Lung (tissue), 12 donors: ENCODE data around the gene DIRAS3. TPM values are rescaled to one million over a fixed set of nuclear protein-coding genes. Genes with fewer than 3 reads are reported as not detected.

Experiments
- ATAC-seq: fragments of 200-7000 bp; cut with Tn5 transposase; one replicate; pipeline ENCODE4 v1.9.1; 2020; ENCODE audit warnings: moderate number of reproducible peaks; ENCODE audit not compliant: insufficient read depth, low FRiP score
- DNase-seq, 3 donors: peaks; one replicate each; pipeline ENCODE4 v3.0.0-alpha.2; 2013 to 2017
- H3K27ac ChIP-seq, 2 donors: one replicate each; pipeline ENCODE4 v1.5.1; 2013; ENCODE audit warnings: mild to moderate bottlenecking in 2 of 2, moderate library complexity in 2 of 2, control low read depth in 1 of 2, inconsistent platforms in 1 of 2, low read depth in 1 of 2, low read length in 1 of 2
- H3K27me3 ChIP-seq, 3 donors: one replicate each; pipeline ENCODE4 v1.5.1; 2013; ENCODE audit warnings: low read length in 2 of 3; ENCODE audit not compliant: control insufficient read depth in 3 of 3, insufficient read depth in 3 of 3
- H3K36me3 ChIP-seq, 4 donors: one replicate each; pipeline ENCODE4 v1.5.1; 2013; ENCODE audit warnings: low read length in 4 of 4, mild to moderate bottlenecking in 1 of 4, moderate library complexity in 1 of 4; ENCODE audit not compliant: control insufficient read depth in 4 of 4, insufficient read depth in 4 of 4
- H3K4me1 ChIP-seq, 5 donors: one replicate each; pipeline ENCODE4 v1.5.1; 2013; ENCODE audit warnings: low read length in 5 of 5, mild to moderate bottlenecking in 2 of 5, moderate library complexity in 1 of 5; ENCODE audit not compliant: control insufficient read depth in 5 of 5, insufficient read depth in 5 of 5
- H3K4me3 ChIP-seq: one replicate; pipeline ENCODE4 v1.5.1; 2013; ENCODE audit warnings: mild to moderate bottlenecking, control low read depth, moderate library complexity
- H3K9ac ChIP-seq, 2 donors: one replicate each; pipeline ENCODE4 v1.5.1; 2013; ENCODE audit warnings: low read length in 2 of 2, control low read depth in 1 of 2; ENCODE audit not compliant: insufficient read depth in 1 of 2
- H3K9me3 ChIP-seq, 4 donors: one replicate each; pipeline ENCODE4 v1.5.1; 2013; ENCODE audit warnings: low read length in 3 of 4, mild to moderate bottlenecking in 1 of 4, moderate library complexity in 1 of 4; ENCODE audit not compliant: control insufficient read depth in 4 of 4, insufficient read depth in 3 of 4
- WGBS, 2 donors: extraction: QIAGEN DNeasy Blood & Tissue Kit; methylation state at CpG; one replicate each; pipeline ENCODE4 v1.1.7; 2013; 5-methylcytosine and 5-hydroxymethylcytosine counted together
- polyA plus RNA-seq, 2 donors: library from polyadenylated mRNA; stranded (reverse); fragments of 200-250 nt; gene quantifications; one replicate each; pipeline ENCODE4 v1.2.1, GENCODE V29; 2013
- total RNA-seq, 2 donors: library from RNA; depleted of rRNA in 1 of 2; stranded (reverse); fragments of >200 nt in 1 of 2; gene quantifications; one replicate each; pipeline ENCODE4 v1.2.1, GENCODE V29; 2014 to 2021
- TF ChIP-seq, protein P1 (sequence below): IDR thresholded peaks from 2 replicates; pipeline ENCODE4 v1.5.1; 2012; ENCODE audit warnings: mild to moderate bottlenecking; ENCODE audit errors: control extremely low read depth, extremely low read depth
- donor health status: control.
- donor health status: control.
- donor health status: Bipolar disorder and iron deficiency.
- donor health status: healthy.
- donor health status: DM: yes; HTN: yes; CAD: no.

Gene DIRAS3
- total and polyA plus RNA-seq, 4 donors: 0.68 to 3.5 (median 1.6) TPM

GRCh38 chr1:68013351-68013750 lies 37.1 kb downstream of the DIRAS3 start:
- H3K9me3 ChIP-seq: peaks cover 0 to 1% (median 0%) of the 10 kb centered on the region in 4 donors
- H3K27me3 ChIP-seq: peaks cover 0 to 21% (median 0%) of the 10 kb centered on the region in 3 donors
- no peaks in the 10 kb centered on the region for H3K4me1 ChIP-seq
- no peak for ATAC-seq
- 95% methylated on average over 4 of the region's 4 CpGs for WGBS, 2 donors
- H3K4me3 ChIP-seq: no peak overlapping the region
- no peak overlapping the region for H3K9ac ChIP-seq
- H3K36me3 ChIP-seq: no peaks in the 10 kb centered on the region
- no peak for DNase-seq
- no peak overlapping the region for H3K27ac ChIP-seq
- TF ChIP-seq, protein P1, sequence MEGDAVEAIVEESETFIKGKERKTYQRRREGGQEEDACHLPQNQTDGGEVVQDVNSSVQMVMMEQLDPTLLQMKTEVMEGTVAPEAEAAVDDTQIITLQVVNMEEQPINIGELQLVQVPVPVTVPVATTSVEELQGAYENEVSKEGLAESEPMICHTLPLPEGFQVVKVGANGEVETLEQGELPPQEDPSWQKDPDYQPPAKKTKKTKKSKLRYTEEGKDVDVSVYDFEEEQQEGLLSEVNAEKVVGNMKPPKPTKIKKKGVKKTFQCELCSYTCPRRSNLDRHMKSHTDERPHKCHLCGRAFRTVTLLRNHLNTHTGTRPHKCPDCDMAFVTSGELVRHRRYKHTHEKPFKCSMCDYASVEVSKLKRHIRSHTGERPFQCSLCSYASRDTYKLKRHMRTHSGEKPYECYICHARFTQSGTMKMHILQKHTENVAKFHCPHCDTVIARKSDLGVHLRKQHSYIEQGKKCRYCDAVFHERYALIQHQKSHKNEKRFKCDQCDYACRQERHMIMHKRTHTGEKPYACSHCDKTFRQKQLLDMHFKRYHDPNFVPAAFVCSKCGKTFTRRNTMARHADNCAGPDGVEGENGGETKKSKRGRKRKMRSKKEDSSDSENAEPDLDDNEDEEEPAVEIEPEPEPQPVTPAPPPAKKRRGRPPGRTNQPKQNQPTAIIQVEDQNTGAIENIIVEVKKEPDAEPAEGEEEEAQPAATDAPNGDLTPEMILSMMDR: no peak

GRCh38 chr1:68011657-68012375 lies 38.6 kb downstream of the DIRAS3 start:
- 82 to 92% methylated on average over 2 of the region's 2 CpGs for whole genome bisulfite sequencing, 2 donors
- H3K36me3 ChIP-seq: no peaks in the 10 kb centered on the region
- peaks cover 0 to 13% (median 0%) of the 10 kb centered on the region in 3 donors for H3K27me3 ChIP-seq
- no peak for ATAC-seq
- DNase-seq: no peak
- H3K9me3 ChIP-seq: peaks cover 0 to 1% (median 0%) of the 10 kb centered on the region in 4 donors
- TF ChIP-seq, protein P1: no peak
- no peak overlapping the region for H3K4me3 ChIP-seq
- no peaks in the 10 kb centered on the region for H3K4me1 ChIP-seq
- H3K27ac ChIP-seq: no peak overlapping the region
- H3K9ac ChIP-seq: no peak overlapping the region

DNA sequence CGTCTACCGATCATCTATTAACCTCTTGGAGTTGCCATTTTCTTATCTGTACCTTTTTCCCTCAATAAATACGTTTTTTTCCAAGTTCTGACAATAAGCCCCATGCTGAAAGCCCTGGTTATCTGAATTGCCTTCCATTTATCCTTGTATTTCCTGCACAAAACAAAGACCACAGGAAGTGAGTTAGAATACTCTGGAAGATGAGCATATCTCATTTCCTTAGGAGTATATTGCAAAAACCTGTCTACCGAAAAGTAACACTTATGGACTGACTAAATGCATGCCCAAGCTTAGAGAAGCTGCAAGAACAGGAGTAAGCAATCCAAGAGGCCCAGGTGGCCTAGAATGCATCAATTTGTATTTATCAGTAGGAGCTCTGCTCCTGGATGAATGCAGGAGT lies 39.9 kb downstream of the DIRAS3 start:
- TF ChIP-seq, protein P1: no peak
- 14 to 24% methylated on average over 4 of the region's 4 CpGs for WGBS, 2 donors
- Histone ChIP-seq H3K4me1 (no peaks in the 10 kb centered on the region), H3K9ac (no peak overlapping the region), H3K9me3 (peaks cover 0 to 1% (median 0%) of the 10 kb centered on the region in 4 donors), H3K27me3 (peaks cover 0 to 9% (median 0%) of the 10 kb centered on the region in 3 donors), H3K36me3 (no peaks in the 10 kb centered on the region), H3K27ac (no peak overlapping the region), H3K4me3 (no peak overlapping the region)
- DNase-seq: no peak
- no peak for ATAC-seq
